GM10248 (cell line): ENCODE results near the gene DYRK1A.

ENCODE experiments used
- CTCF ChIA-PET: fragments of 300-600 bp; sonication (Branson Sonifier 250); formaldehyde crosslinking; extraction: SDS; loops from one replicate; lab custom pipeline; 2021; ENCODE audit warnings: antibody characterized with exemption; lab: Yijun Ruan, JAX
- POLR2A ChIA-PET: fragments of 350-650 bp; sonication (Branson Sonifier 250); formaldehyde crosslinking; extraction: SDS; loops from one replicate; lab custom pipeline; 2020; ENCODE audit warnings: antibody characterized with exemption; lab: Yijun Ruan, JAX
- DNase-seq: peaks from one replicate; pipeline ENCODE4 v3.0.0; 2012; ENCODE audit errors: extremely low spot score
- CTCF ChIP-seq: IDR thresholded peaks from 2 replicates; pipeline ENCODE4 v1.5.1; 2012; ENCODE audit warnings: mild to moderate bottlenecking, low read depth; ENCODE audit errors: extremely low read depth, missing control alignments, control extremely low read depth

DYRK1A gene

GRCh38 chr21:37459575-37459974, 93.0 kb downstream of the DYRK1A start:
- no peak for TF ChIP-seq CTCF
- POLR2A ChIA-PET = no interaction called here
- DNase-seq = no peak
- CTCF ChIA-PET = no interaction called here

GRCh38 chr21:37460196-37460595, 93.6 kb downstream of the DYRK1A start:
- POLR2A ChIA-PET = no interaction called here
- TF ChIP-seq CTCF = no peak
- no peak for DNase-seq
- CTCF ChIA-PET = no interaction called here

- ChIA-PET CTCF (no interaction called here), POLR2A (no interaction called here)
- no peak for TF ChIP-seq CTCF
- DNase-seq = peak; percentile 18
Measured at GRCh38 chr21:37461479-37461878, 94.9 kb downstream of the DYRK1A start.

- ChIA-PET CTCF (interaction anchor here (0.6 to 3.8 kb wide), 10 partner anchors 10 to 1191 kb away, joined by 3 to 46 read pairs (median 6); no protein-coding TSS in a partner anchor), POLR2A (no interaction called here)
- TF ChIP-seq CTCF = no peak
- no peak for DNase-seq
Measured at GRCh38 chr21:37462087-37462861, 95.7 kb downstream of the DYRK1A start.

- ChIA-PET CTCF (interaction anchor here (0.6 to 3.8 kb wide), 27 partner anchors 10 to 1192 kb away, joined by 3 to 46 read pairs (median 5); no protein-coding TSS in a partner anchor), POLR2A (no interaction called here)
- DNase-seq = peak; percentile 20
- TF ChIP-seq CTCF = peak; percentile 40
Measured at GRCh38 chr21:37463083-37463801, 96.7 kb downstream of the DYRK1A start.

- POLR2A ChIA-PET = no interaction called here
- no peak for TF ChIP-seq CTCF
- CTCF ChIA-PET = interaction anchor here (0.6 to 1.4 kb wide), 2 partner anchors 9 to 64 kb away, joined by 3 read pairs; no protein-coding TSS in a partner anchor
- DNase-seq = no peak
Measured at GRCh38 chr21:37467082-37467481, 100.5 kb downstream of the DYRK1A start.
